HG02884 (cell line): Measurements from ENCODE around the gene NCOA3.
"Not testable (repeated sequence)": the region's sequence is repeated elsewhere in the genome, so short reads cannot be mapped to it uniquely, and the experiment has no call there.

Experiments
- ATAC-seq: cut with Tn5 transposase; IDR thresholded peaks from one replicate; pipeline ENCODE4 v1.9.1; 2021; ENCODE audit warnings: mild to moderate bottlenecking, moderate library complexity; ENCODE audit not compliant: unreplicated experiment

NCOA3 gene

DNA sequence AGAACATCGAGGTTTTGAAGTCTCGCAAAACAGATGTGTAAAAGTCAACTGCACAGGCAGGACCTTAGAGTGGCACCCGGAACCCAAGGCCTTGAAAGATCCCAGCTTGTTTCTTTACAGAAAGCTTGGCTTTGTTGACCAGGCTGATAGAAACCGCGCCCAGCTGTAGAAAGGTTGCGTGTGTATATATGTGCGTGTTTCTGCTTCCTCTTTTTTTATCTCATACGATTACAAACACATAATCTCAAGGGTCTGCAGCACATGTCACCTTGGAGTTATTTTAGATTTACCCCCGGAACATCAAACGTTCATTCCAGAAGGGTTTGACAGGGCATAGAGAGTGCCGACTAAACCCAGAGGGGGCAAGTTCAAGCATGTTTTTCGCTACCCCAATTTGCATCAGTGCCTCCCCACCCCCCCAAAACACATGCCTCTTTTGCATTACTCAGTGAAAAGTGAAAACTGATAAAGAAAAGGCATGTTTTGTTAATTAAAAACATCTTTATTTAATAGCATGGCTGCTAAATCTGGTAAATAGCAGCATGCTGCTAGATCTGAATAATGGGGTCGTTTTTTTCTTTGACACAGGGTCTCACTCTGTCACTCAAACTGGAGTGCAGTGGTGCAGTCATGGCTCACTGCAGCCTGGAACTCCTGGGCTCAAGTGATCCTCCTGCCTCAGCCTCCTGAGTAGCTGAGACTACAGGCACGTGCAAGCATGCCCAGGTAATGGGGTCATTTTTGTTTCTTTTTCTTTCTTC is 33.2 kb upstream of the NCOA3 start:
- ATAC-seq: no peak

DNA sequence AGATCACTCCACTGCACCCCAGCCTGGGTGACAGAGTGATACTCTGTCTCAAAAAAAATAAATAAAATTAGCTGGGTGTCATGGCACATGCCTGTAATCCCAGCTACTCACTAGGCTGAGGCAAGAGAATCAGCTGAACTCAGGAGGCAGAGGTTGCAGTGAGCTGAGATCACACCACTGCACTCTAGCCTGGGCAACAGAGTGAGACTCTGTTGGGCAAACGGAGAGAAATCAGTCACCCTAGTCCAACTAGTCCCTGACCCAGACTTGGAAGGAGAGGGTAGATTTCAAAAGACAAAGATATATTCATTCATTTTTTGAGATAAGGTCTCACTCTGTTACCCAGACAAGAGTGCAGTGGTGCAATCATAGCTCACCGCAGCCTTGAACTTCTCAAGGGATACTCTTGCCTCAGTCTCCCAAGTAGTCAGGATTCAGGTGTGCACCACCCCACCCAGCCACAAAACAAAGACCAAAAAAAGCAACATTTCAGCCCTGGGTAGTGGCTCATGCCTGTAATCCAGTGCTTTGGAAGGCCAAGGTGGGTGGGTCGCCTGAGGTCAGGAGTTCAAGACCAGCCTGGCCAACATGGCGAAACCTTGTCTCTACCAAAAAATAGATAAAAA is 26.2 kb upstream of the NCOA3 start:
- ATAC-seq: no peak

DNA sequence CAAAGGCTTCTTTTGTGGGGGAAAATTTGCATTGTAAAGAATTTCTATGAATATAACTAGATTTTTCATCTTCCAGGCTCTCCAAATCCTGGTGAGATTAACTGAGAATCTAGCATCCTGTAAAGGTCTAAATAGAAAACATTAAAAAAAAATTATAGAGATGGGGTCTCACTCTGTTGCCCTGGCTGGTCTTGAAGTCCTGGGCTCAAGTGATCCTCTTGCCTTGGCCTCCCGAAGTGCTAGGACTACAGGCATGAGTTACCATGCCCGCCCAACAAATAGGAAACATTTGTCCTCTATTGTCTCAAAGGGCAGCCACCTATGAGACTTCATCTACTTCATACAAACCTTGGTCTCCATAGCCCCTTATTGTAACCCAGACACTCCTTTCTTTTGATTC is 25.2 kb upstream of the NCOA3 start:
- ATAC-seq: no peak

- ATAC-seq: no peak
Measured at GRCh38 chr20:47479093-47479492, 22.6 kb upstream of the NCOA3 start.

DNA sequence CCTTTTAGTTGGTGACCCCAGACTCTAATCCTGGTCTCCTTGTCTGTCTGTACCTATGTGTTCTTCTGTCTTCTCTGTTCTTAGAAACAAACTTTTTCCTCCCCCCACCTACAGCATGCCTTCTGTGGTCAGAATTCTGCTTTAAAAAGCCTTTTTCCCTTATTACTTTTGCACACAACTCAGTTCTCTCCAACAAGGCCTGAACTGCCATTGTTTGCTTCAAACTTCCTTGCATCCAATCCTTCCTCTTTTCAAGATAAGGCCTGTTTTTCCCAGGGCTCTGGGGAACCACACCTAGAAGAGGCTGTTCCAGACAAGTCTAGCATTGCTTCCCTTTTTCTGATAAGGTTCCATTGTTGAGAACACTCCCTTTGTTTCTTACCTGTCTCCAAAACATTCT is 22.2 kb upstream of the NCOA3 start:
- ATAC-seq: no peak

DNA sequence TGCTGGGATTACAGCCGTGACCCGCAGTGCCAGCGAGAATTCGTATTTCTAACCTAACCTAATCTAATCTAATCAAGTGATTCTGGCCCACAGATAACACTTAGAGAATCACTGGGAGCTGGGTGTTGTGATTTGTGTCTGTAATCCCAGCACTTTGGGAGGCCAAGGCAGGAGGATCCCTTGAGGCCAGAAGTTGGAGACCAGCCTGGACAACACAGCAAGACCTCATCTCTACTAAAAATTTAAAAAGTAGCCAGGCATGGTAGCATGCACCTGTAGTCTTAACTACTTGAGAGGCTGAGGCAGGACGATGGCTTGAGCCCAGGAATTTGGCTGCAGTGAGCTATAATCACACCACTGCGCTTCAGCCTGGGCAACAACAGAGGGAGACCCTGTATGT is 21.4 kb upstream of the NCOA3 start:
- ATAC-seq: no peak

GRCh38 chr20:47480705-47481104 is 21.0 kb upstream of the NCOA3 start:
- ATAC-seq: no peak

- ATAC-seq: no peak
Measured at GRCh38 chr20:47481330-47482216, 20.1 kb upstream of the NCOA3 start.

- ATAC-seq: no peak
Measured at GRCh38 chr20:47482705-47483104, 19.0 kb upstream of the NCOA3 start.

- no peak for ATAC-seq
Measured at GRCh38 chr20:47484303-47484702, 17.4 kb upstream of the NCOA3 start.

GRCh38 chr20:47487175-47487917 is 14.3 kb upstream of the NCOA3 start:
- peak; percentile 64 for ATAC-seq

DNA sequence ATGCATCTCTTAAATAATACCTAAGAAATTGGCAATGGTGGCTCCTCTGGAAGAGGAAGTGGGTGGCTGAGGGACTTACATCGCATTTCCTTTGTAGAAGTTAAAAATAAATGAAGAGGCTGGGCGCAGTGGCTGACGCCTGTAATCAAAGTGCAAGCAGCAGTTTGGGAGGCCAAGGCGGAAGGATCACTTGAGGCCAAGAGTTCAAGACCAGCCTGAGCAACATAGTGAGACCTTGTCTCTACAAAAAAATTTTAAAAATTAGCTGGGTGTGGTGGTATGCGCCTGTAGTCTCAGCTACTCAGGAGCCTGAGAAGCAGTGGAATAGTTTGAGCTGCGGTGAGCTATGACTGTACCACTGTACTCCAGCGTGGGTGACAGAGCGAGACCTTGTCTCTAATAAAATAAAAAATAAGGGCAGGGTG is 12.2 kb upstream of the NCOA3 start:
- ATAC-seq: no peak

- no peak for ATAC-seq
Measured at GRCh38 chr20:47490795-47491194, 10.9 kb upstream of the NCOA3 start.

DNA sequence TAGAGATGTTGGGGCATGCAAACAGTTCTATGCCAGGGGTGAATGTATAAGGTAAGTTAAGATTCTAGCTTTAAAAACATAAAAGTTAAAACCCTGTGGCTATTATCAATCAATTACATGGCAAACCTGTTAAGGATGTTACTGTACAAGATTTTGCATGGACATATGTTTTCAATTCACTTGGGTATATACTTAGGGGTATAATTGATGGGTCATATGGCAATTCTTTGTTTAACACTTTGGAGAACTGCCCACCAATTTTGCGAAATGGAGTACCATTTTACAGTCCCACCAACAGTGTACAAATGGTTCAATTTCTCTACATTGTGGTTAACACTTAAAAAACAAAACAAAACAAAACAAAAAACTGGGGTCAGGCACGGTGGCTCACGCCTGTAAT is 9.4 kb upstream of the NCOA3 start:
- ATAC-seq: no peak

DNA sequence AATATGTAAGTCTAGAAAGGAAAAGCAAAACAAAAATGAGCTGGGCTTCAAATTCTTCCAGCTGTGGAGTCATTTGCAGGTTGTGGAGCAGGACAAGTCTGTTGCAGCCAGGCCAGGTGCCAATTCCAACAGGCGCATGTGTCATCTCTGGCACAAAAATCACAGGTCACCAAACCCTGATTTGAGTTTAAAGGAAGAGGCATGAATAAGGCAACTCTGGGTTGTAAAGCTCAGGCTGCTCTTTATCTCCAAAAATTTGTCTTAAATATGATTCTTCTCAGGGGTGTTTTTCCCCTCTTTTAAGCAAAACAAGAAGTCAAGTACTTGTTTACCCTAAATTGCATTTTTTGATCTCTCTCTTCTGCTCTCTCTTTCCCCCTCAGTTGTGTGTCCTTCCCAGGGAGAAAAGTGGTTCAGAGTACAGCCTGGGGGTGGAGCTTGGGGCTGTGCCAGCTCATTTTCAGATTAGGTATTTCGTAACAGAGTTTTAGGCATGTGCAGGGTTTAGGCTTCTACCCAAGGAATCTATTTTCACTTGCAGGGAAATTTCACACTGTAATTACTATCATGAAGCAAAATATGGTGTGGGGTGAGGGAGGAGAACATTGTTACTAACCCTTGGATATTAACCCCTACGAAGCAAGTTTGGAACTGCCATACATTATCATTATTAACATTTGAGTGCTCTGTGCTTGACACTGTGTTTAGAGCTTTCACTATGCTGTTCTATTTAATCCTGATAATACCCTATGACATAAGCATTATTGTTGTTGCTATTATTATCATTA is 8.3 kb upstream of the NCOA3 start:
- no peak for ATAC-seq

GRCh38 chr20:47493963-47494293 is 7.8 kb upstream of the NCOA3 start:
- no peak for ATAC-seq

DNA sequence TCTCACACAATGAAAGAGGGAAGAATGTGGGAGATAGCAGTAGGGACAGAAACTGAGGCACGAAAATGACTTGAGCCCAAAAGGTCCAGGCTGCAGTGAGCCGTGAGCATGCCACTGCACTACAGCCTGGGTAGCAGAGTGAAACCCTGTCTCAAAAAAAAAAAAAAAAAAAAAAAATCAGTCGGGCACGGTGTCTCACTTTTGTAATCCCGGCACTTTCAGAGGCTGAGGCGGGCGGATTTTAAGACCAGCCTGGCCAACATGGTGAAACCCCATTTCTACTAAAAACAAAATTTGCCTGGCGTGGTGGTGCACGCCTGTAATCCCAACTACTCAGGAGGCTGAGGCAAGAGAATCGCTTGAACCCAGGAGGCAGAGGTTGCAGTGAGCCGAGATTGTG is 7.1 kb upstream of the NCOA3 start:
- ATAC-seq: not testable (repeated sequence)

DNA sequence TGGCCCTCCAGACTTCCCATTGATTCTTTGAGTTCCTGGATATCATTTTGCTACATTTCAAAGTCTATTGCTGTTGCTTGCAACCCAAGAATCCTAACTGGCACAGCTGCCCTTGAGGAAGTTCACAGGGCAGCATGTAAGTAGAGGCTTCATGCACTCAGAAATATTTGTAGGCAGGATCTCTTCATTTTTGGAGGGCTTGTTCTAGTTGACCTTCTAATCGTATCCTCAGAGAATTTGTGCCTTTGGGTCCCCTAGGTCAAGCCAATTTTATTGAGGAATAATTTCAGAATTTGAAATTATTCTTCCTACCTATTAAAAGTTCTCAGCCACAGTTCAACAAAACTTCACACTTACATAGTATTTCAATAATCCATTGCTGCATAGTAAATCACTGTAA is 5.6 kb upstream of the NCOA3 start:
- no peak for ATAC-seq

- no peak for ATAC-seq
Measured at GRCh38 chr20:47498606-47499005, 3.1 kb upstream of the NCOA3 start.

DNA sequence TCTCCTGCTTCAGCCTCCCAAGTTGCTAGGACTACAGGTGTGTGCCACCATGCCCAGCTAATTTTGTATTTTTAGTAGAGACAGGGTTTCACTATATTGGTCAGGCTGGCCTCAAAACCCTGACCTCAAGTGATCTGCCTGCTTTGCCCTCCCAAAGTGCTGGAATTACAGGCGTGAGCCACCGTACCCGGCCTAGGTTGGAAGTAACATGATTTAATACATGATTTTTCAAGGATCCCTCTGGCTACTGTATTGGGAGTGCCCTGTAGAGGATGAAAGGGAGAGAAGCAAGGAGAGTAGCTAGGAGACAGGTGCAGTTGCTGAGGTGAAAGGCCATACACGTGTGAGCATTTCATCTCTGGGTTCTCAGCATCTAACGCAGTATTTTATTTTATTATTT is 2.6 kb upstream of the NCOA3 start:
- no peak for ATAC-seq
